Choroid plexus epithelial cell (primary cell): ENCODE data around the gene LSP1.

Source experiments
- DNase-seq: peaks from one replicate; pipeline ENCODE4 v3.0.0-alpha.2; 2010; ENCODE audit warnings: low read depth
- H3K4me3 ChIP-seq: 2 replicates; pipeline ENCODE4 v1.5.1; 2011; ENCODE audit warnings: low read depth, mild to moderate bottlenecking, control low read depth, low read length, moderate library complexity
- TF ChIP-seq, protein P1 (sequence below): conservative IDR thresholded peaks from 2 replicates; pipeline ENCODE4 v1.5.1; 2011; ENCODE audit warnings: low read depth, mild to moderate bottlenecking, control low read depth, inconsistent platforms, low read length, moderate library complexity

Gene LSP1

DNA sequence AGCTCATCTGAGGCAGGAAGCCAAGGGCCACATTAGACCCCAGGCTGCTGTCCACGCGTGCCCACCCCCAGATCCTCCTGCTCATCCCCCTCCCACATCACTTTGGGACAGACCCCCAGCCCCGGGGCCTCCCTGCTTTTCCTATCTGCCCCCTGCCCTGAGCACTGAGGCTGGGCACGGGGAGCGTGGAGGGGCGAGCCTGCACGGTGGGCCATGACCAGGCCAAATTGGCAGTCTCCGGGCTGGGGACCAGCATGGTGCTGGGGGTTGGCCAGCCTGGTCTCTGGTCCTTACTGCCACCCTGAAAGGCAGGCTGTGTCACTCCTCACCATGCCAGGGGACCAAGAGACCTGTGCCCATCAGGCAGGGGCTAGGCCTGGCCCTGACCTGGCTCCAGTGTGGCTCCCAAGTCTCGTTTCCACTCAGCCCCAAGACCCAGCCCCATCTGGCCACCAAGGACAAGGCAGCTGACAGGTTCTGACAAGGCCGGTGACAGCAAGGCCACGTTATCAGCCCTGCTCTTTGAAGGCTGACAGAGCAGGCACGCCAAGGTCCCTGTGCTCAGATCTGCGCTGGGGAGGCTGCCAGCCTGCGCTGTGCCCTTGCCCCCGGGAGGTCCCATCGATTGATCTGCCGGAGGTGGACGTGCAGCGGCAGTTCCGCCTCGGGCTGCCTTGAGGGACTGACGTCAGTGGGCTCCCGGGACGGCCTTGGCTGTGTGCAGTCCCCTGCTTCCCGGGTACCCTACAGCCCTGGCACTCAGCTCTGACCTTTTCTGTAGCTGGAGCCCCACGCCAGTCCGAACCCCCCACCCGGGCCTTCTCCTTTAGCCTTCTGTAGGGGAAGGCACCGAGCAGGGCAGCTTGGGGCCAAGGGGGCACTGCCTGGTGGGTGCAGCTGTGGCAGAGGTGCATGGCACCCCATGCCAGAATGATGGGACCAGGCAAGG lies 10.5 kb upstream of the LSP1 start:
- TF ChIP-seq, protein P1, sequence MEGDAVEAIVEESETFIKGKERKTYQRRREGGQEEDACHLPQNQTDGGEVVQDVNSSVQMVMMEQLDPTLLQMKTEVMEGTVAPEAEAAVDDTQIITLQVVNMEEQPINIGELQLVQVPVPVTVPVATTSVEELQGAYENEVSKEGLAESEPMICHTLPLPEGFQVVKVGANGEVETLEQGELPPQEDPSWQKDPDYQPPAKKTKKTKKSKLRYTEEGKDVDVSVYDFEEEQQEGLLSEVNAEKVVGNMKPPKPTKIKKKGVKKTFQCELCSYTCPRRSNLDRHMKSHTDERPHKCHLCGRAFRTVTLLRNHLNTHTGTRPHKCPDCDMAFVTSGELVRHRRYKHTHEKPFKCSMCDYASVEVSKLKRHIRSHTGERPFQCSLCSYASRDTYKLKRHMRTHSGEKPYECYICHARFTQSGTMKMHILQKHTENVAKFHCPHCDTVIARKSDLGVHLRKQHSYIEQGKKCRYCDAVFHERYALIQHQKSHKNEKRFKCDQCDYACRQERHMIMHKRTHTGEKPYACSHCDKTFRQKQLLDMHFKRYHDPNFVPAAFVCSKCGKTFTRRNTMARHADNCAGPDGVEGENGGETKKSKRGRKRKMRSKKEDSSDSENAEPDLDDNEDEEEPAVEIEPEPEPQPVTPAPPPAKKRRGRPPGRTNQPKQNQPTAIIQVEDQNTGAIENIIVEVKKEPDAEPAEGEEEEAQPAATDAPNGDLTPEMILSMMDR, result no peak
- DNase-seq, result no peak
- H3K4me3 ChIP-seq, result no peak overlapping the region

DNA sequence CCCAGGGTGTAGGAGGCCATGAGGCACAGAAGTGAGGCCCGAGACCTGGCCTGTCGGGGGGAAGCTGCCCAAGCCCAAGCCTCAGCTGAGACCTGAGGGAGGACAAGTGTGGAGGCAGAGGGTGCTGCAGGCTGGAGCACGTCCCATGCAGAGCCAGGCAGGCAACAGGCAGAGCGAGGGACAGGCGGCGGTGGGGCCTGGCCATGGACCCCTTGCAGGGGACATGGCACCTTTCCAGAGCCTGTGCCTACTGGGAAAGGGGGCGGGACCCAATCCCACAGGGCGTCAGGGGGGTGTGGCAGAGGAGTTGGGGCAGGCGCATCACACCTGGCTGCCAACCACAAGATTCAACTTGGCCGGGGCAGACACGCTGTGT lies 9.8 kb upstream of the LSP1 start:
- no peak for DNase-seq
- TF ChIP-seq, protein P1, result no peak
- H3K4me3 ChIP-seq, result no peak overlapping the region

DNA sequence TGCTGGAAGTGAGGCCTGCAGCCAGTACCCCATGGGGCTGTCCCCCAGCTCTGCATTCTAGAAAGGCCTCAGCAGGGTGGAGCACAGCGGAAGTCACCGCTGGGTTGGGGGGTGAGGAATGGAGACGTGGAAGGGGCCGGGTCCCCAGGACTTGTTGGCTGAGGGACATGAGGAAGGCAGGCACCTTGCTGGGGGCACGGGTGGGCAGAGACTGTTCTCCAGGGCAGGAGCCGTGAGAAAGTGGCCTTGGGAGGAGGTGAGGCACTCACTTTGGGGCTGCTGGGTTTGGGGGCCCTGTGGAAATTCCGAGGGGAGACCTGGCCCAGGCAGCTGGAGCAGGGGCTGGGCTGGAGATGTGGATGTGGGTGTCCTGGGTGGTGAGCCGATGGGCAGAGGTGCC lies 9.1 kb upstream of the LSP1 start:
- TF ChIP-seq, protein P1, result no peak
- no peak for DNase-seq

DNA sequence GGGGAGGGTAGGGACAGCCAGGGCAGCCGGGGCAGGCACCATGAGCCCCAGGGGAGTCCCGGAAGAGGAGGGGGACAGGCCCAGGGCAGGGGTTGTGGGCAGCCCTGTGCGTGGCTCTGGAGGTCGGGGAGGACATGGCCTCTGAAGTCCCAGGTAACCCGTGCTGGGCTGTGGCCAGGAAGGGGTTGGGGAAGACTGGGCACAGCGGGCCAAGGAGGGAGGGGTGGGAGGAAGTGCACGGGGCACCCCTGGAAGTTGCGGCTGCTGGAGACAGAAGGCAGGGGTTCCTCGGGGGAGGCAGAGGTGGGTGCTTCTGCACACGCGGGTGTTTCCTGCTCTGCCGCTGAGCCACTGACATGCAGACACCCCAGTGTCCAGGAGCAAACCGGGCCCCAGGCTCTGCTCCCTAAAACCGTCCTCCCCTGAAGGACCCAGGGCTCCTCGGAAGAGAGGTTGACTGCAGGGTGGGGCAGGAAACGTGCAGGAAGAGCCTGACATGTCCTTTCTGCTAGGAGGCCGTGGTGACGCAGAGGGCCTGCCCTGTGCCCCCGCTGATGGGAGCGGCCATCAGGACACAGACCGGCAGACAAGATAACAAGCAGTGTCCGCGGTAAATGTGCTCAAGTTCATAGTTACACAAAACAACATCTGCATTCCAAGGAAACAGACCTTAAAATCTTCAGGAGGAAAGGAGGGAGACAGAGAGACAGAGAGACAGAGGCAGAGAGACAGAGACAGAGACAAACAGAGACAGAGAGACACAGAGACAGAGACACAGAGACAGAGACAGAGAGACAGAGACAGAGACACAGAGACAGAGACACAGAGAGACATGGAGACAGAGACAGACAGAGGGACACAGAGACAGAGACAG lies 8.4 kb upstream of the LSP1 start:
- TF ChIP-seq, protein P1, result no peak
- H3K4me3 ChIP-seq, result no peak overlapping the region
- peak; percentile 31 for DNase-seq

More for the DNA sequence above, 9.1 kb upstream of the LSP1 start:
- no peak overlapping the region for H3K4me3 ChIP-seq

DNA sequence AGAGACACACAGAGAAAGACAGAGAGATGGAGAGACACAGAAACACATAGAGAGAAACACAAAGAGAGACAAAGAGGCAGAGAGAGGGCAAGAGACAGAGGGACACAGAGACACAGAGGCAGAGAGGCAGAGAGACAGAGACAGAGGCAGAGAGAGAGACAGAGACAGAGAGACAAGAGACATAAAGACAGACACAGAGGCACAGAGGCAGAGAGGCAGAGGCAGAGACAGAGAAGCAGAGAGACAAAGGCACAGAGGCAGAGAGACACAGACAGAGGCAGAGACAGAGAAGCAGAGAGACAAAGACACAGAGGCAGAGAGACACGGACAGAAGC lies 7.8 kb upstream of the LSP1 start:
- H3K4me3 ChIP-seq, result no peak overlapping the region
- TF ChIP-seq, protein P1, result no peak
- DNase-seq, result no peak

DNA sequence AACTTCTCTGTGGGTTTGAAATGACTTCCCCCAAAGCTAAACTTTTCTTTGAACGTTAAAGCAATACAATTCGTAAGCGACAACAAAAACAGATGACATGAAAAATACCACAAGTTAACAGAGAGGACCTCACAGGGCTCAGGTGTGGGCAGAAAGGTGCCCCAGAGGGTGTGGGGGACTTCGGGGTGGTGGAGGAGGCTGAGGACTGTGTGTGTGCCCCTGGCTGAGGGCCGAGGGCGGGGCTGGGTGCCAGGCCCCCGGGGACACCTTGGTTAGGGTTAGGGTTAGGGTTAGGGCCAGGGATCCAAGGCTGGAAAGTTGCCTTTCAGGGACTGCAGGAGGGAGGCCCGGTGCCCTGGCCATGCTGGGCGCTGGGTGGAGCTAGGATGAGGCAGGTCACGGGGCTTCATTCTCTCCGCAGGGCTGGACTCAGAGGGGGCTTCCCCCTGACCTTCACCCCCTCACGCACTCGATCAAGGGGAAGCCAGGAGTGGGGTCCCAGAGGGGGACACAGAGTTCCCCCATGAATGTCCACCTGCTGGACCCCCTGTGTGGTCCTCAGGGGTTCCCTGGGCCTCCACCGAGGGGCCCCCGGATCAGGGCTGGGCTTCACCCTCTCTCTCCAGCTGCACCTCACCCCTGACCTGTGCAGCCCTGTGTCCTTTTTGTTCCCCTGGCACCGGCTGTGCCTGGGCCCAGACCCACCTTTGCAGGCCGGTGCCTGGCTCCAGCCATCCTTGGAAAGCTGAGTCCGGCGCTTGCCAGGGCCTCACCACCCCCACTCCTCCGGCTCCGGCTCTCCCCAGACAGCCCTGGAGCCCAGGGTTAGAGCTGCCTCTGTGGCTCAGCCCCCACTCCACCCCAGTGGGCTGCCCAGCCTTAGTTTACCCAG lies 7.1 kb upstream of the LSP1 start:
- TF ChIP-seq, protein P1, result no peak
- no peak for DNase-seq
- H3K4me3 ChIP-seq, result no peak overlapping the region
